ENCODE data around the gene RNF20.
"Not testable (repeated sequence)": the region's sequence is repeated elsewhere in the genome, so short reads cannot be mapped to it uniquely, and the experiment has no call there.

Gene RNF20

GRCh38 chr9:101530076-101530711 lies 3.5 kb upstream of the RNF20 start:
- peak; percentile 15 to 52 (median 43) for DNase-seq (ENCODE audit: low read depth in 3 of 3)

- no peak for DNase-seq (ENCODE audit: low read depth in 3 of 3)
Observed at GRCh38 chr9:101536351-101536750, 2.7 kb downstream of the RNF20 start.

- no peak for DNase-seq (ENCODE audit: low read depth in 3 of 3)
Observed at GRCh38 chr9:101536938-101537337, 3.3 kb downstream of the RNF20 start.

- DNase-seq (ENCODE audit: low read depth in 3 of 3): no peak
Observed at GRCh38 chr9:101540069-101540468, 6.4 kb downstream of the RNF20 start.

- DNase-seq (ENCODE audit: low read depth in 3 of 3): no peak
Observed at GRCh38 chr9:101543098-101543735, 9.6 kb downstream of the RNF20 start.

- DNase-seq (ENCODE audit: low read depth in 3 of 3): not testable (repeated sequence)
Observed at GRCh38 chr9:101549472-101550098, 15.9 kb downstream of the RNF20 start.

GRCh38 chr9:101561740-101562139 lies 28.1 kb downstream of the RNF20 start:
- no peak for DNase-seq (ENCODE audit: low read depth in 3 of 3)

- DNase-seq (ENCODE audit: low read depth in 3 of 3): no peak
Observed at GRCh38 chr9:101562966-101563365, 29.3 kb downstream of the RNF20 start.

GRCh38 chr9:101564252-101564651 lies 30.6 kb downstream of the RNF20 start:
- no peak for DNase-seq (ENCODE audit: low read depth in 3 of 3)

GRCh38 chr9:101566904-101567724 lies 33.5 kb downstream of the RNF20 start:
- no peak for DNase-seq (ENCODE audit: low read depth in 3 of 3)

GRCh38 chr9:101567725-101568350 lies 34.2 kb downstream of the RNF20 start:
- DNase-seq (ENCODE audit: low read depth in 3 of 3): no peak

- no peak for DNase-seq (ENCODE audit: low read depth in 3 of 3)
Observed at GRCh38 chr9:101569741-101570501, 36.3 kb downstream of the RNF20 start.

- no peak for DNase-seq (ENCODE audit: low read depth in 3 of 3)
Observed at GRCh38 chr9:101571114-101571513, 37.5 kb downstream of the RNF20 start.

GRCh38 chr9:101572316-101572715 lies 38.7 kb downstream of the RNF20 start:
- DNase-seq (ENCODE audit: low read depth in 3 of 3): no peak

GRCh38 chr9:101574731-101575333 lies 41.2 kb downstream of the RNF20 start:
- DNase-seq (ENCODE audit: low read depth in 3 of 3): no peak

GRCh38 chr9:101578378-101578777 lies 44.7 kb downstream of the RNF20 start:
- no peak for DNase-seq (ENCODE audit: low read depth in 3 of 3)

- DNase-seq (ENCODE audit: low read depth in 3 of 3): no peak
Observed at GRCh38 chr9:101579711-101580545, 46.3 kb downstream of the RNF20 start.

GRCh38 chr9:101582553-101582952 lies 48.9 kb downstream of the RNF20 start:
- DNase-seq (ENCODE audit: low read depth in 3 of 3): no peak

- DNase-seq (ENCODE audit: low read depth in 3 of 3): no peak
Observed at GRCh38 chr9:101585740-101586139, 52.1 kb downstream of the RNF20 start.

GRCh38 chr9:101586651-101587050 lies 53.0 kb downstream of the RNF20 start:
- no peak for DNase-seq (ENCODE audit: low read depth in 3 of 3)

All from stimulated activated CD4-positive, alpha-beta T cell treated with anti-CD3 and anti-CD28 coated beads, TNF-alpha, amount 100 ng/mL, for 4 hours (primary cell).